ENCODE results near the gene ELL2. TPM values are rescaled to one million over a fixed set of nuclear protein-coding genes. Genes with fewer than 3 reads are reported as not detected.

ELL2 gene
- total RNA-seq, 3 donors from 2014 or later (not counting 1 experiment from before 2014, with no cell fraction given): 52.8 to 78.2 (median 69.4) TPM

GRCh38 chr5:95868136-95868535 is 93.5 kb downstream of the ELL2 start:
- no peak overlapping the region for H3K27ac ChIP-seq (ENCODE audit: low read length)
- no peaks in the 10 kb centered on the region for H3K36me3 Mint-ChIP-seq
- peaks cover 27 to 30% of the 10 kb centered on the region in 2 donors for H3K4me1 Mint-ChIP-seq
- H3K4me3 ChIP-seq (ENCODE audit: low read length): no peak overlapping the region
- no peaks in the 10 kb centered on the region for H3K9me3 ChIP-seq (ENCODE audit: control insufficient read depth, insufficient read depth, low read length)
- WGBS (ENCODE audit: insufficient coverage): 100% methylated on average over 4 of the region's 4 CpGs
- H3K9me3 Mint-ChIP-seq: no peaks in the 10 kb centered on the region
- no peak for TF ChIP-seq CTCF (IDR thresholded peaks at IDR 0.05)
- H3K27ac Mint-ChIP-seq: peak overlapping the region in 1 of 2 donors; percentile 81
- H3K27me3 ChIP-seq (ENCODE audit: control insufficient read depth, insufficient read depth, low read length): no peaks in the 10 kb centered on the region
- H3K36me3 ChIP-seq (ENCODE audit: control insufficient read depth, insufficient read depth, low read length): no peaks in the 10 kb centered on the region
- peaks cover 17 to 34% of the 10 kb centered on the region in 2 donors for H3K27me3 Mint-ChIP-seq (ENCODE audit: low read depth in 2 of 2)
- intact Hi-C loops (cut with micrococcal nuclease): no loop called here
- H3K4me1 ChIP-seq (ENCODE audit: control insufficient read depth, insufficient read depth, low read length): peaks cover 24% of the 10 kb centered on the region
- no peak for DNase-seq
- H3K4me3 Mint-ChIP-seq: no peak overlapping the region
- no peak for ATAC-seq

- peaks cover 19 to 35% of the 10 kb centered on the region in 2 donors for H3K27me3 Mint-ChIP-seq (ENCODE audit: low read depth in 2 of 2)
- Histone ChIP-seq H3K27me3 (ENCODE audit: control insufficient read depth, insufficient read depth, low read length) (no peaks in the 10 kb centered on the region), H3K4me1 (ENCODE audit: control insufficient read depth, insufficient read depth, low read length) (peaks cover 32% of the 10 kb centered on the region), H3K36me3 (ENCODE audit: control insufficient read depth, insufficient read depth, low read length) (no peaks in the 10 kb centered on the region), H3K27ac (ENCODE audit: low read length) (no peak overlapping the region), H3K9me3 (ENCODE audit: control insufficient read depth, insufficient read depth, low read length) (no peaks in the 10 kb centered on the region), H3K4me3 (ENCODE audit: low read length) (no peak overlapping the region)
- ATAC-seq (no peak), DNase-seq (no peak)
- TF ChIP-seq CTCF (IDR thresholded peaks at IDR 0.05): no peak
- H3K9me3 Mint-ChIP-seq: no peaks in the 10 kb centered on the region
- intact Hi-C loops (cut with micrococcal nuclease): no loop called here
- WGBS (ENCODE audit: insufficient coverage): 38% methylated on average over 1 of the region's 1 CpG
- no peak overlapping the region for H3K27ac Mint-ChIP-seq
- no peaks in the 10 kb centered on the region for H3K36me3 Mint-ChIP-seq
- peaks cover 27 to 32% of the 10 kb centered on the region in 2 donors for H3K4me1 Mint-ChIP-seq
- no peak overlapping the region for H3K4me3 Mint-ChIP-seq
Observed at GRCh38 chr5:95866435-95867040, 95.1 kb downstream of the ELL2 start.

DNA sequence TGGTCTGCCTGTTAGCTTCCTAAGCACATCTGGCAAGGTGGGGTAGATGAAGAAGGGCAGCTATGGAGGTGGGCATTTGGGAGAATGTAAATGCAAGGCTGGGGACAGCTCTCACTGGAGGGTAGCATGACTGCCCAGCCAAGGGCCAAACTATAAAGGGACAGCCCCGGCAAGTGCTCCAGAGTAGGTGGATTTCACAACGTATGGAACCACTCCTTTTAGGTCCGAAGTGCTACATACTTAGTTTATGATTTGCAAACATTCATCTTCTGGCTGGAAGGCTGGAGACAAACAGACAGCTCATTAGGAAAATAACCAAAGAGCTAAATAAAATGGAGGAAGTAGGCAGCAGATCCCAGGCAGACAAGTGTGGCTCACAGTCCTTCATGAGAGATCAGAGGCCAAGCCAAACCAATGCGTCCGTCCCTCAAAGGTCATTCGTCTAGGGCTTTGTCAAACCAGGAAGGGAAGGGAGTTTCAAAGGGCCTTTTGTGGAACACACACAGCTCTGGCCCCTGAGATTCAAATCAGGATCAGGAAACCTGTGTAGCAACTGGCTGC is 96.6 kb downstream of the ELL2 start:
- intact Hi-C loops (cut with micrococcal nuclease): no loop called here
- Mint-ChIP-seq H3K4me1 (peaks cover 15 to 27% of the 10 kb centered on the region in 2 donors), H3K36me3 (no peaks in the 10 kb centered on the region), H3K27me3 (ENCODE audit: low read depth in 2 of 2) (peaks cover 29 to 41% of the 10 kb centered on the region in 2 donors), H3K4me3 (no peak overlapping the region), H3K9me3 (no peaks in the 10 kb centered on the region), H3K27ac (no peak overlapping the region)
- Histone ChIP-seq H3K4me1 (ENCODE audit: control insufficient read depth, insufficient read depth, low read length) (peaks cover 25% of the 10 kb centered on the region), H3K27ac (ENCODE audit: low read length) (no peak overlapping the region), H3K36me3 (ENCODE audit: control insufficient read depth, insufficient read depth, low read length) (no peaks in the 10 kb centered on the region), H3K9me3 (ENCODE audit: control insufficient read depth, insufficient read depth, low read length) (no peaks in the 10 kb centered on the region), H3K4me3 (ENCODE audit: low read length) (no peak overlapping the region), H3K27me3 (ENCODE audit: control insufficient read depth, insufficient read depth, low read length) (no peaks in the 10 kb centered on the region)
- TF ChIP-seq CTCF (IDR thresholded peaks at IDR 0.05): no peak
- ATAC-seq: no peak
- no peak for DNase-seq
- 89% methylated on average over 6 of the region's 6 CpGs for WGBS (ENCODE audit: insufficient coverage)

Measured in natural killer cell (primary cell).